ENCODE data around the gene CYP4F8. TPM values are rescaled to one million over a fixed set of nuclear protein-coding genes. Genes with fewer than 3 reads are reported as not detected.

The CYP4F8 gene
- total and polyA plus RNA-seq, 9 of the 15 experiments (the other 6 are each of a cell fraction or from before 2014, with no cell fraction given), result not detected

- TF ChIP-seq GTF2E2 (tag; IDR thresholded peaks at IDR 0.05) (no peak), NELFE (IDR thresholded peaks at IDR 0.05; ENCODE audit: insufficient read depth, insufficient read length) (no peak), GABPA (tag; conservative IDR thresholded peaks at IDR 0.05; ENCODE audit: low read depth) (no peak), ZNF699 (CRISPR knock-in tag; IDR thresholded peaks at IDR 0.05; ENCODE audit: insufficient replicate concordance) (no peak), ZBTB49 (CRISPR knock-in tag; IDR thresholded peaks at IDR 0.05; ENCODE audit: borderline replicate concordance) (no peak), NR0B1 (IDR thresholded peaks at IDR 0.05; ENCODE audit: partially characterized antibody) (no peak), ATF2 (CRISPR knock-in tag; IDR thresholded peaks at IDR 0.05) (no peak), MEF2A (IDR thresholded peaks at IDR 0.05; ENCODE audit: control insufficient read depth, low read depth, low read length) (no peak), HMBOX1 (IDR thresholded peaks at IDR 0.05) (no peak), ELF4 (CRISPR knock-in tag; IDR thresholded peaks at IDR 0.05) (no peak), ZNF507 (tag; conservative IDR thresholded peaks at IDR 0.05) (no peak), CEBPZ (IDR thresholded peaks at IDR 0.05; ENCODE audit: borderline replicate concordance, low read depth, low read length) (no peak), ZFP91 (CRISPR knock-in tag; IDR thresholded peaks at IDR 0.05) (no peak), KDM1A (IDR thresholded peaks at IDR 0.05) (peak; percentile 36 to 65; a peak in 2 of 4 replicates), HDAC2 (IDR thresholded peaks at IDR 0.05) (0 out of 2 replicates have a peak, but pooled peaks have one; percentile 25)
Measured at GRCh38 chr19:15584541-15585115, 30.4 kb upstream of the CYP4F8 start (continued).
